Stimulated activated CD4-positive, alpha-beta T cell treated with anti-CD3 and anti-CD28 coated beads, Interleukin-4, amount 100 ng/mL, for 1 hour (primary cell): ENCODE measurements around the gene ZCCHC8.
A peak's percentile ranks its signal among the peaks of the same experiment; 100 is the strongest.
"Not testable (repeated sequence)": the region's sequence is repeated elsewhere in the genome, so short reads cannot be mapped to it uniquely, and the experiment has no call there.

Experiments used
- DNase-seq: peaks from one replicate; pipeline ENCODE4 v3.0.0-alpha.2; 2020

ZCCHC8 gene

DNA sequence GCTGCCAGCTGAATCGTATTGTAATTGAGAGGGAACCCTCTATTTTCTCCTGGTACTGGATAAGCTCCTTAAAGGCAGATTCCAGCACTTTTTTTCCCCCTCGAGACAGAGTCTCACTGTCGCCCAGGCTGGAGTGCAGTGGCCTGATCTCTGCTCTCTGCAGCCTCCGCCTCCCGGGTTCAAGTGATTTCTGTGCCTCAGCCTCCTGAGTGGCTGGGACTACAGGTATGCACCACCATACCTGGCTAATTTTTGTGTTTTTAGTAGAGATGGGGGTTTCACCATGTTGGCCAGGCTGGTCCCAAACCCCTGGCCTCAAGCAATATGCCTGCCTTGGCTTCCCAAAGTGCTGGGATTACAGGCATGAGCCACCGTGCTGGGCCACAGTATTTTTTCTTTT, 30.9 kb downstream of the ZCCHC8 start:
- not testable (repeated sequence) for DNase-seq

DNA sequence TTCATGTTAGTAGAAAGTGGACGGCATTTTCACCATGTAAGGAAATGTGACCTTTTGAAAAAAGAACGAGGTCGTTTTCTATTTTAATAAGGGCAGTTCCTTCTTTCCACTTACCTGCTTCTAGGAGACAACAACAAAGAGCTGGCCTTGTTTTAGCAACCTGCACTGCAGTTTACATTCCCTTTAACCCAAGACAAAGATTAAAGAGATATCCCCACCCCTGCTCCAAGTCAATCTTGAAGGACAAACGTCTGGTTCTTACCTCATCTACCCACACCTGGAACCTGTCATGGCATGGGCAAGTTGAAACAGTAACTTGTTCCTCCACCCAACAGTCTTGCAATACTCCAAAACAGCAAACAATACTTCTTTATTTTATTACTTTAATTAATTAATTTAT, 32.7 kb downstream of the ZCCHC8 start:
- DNase-seq = no peak

DNA sequence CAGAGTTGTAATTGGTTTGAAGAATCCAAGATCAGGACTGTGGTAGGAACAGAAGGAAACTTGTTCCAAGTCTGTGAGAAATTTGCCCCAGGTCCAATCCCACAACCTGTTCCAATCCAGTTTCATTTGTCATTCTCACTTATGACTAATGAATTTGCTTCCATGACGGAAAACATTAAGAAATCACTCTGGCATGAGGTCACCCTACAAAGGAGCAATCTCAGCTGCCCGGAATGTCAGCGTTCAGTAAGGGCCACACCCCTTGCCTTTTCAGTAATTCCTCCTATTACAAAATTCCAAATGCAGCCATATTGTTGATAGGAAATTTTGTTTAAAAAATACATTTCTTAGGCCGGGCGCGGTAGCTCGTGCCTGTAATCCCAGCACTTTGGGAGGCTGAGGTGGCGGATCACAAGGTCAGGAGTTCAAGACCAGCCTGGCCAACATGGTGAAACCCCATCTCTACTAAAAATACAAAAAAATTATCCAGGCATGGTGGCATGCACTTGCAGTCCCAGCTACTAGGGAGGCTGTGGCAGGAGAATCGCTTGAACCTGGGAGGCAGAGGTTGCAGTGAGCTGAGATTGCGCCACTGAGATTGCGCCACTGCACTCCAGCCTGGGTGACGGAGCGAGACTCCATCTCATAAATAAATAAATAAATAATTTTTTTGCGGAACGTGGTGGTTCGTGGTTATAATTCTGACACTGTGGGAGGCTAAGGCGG, 36.3 kb downstream of the ZCCHC8 start:
- not testable (repeated sequence) for DNase-seq

DNA sequence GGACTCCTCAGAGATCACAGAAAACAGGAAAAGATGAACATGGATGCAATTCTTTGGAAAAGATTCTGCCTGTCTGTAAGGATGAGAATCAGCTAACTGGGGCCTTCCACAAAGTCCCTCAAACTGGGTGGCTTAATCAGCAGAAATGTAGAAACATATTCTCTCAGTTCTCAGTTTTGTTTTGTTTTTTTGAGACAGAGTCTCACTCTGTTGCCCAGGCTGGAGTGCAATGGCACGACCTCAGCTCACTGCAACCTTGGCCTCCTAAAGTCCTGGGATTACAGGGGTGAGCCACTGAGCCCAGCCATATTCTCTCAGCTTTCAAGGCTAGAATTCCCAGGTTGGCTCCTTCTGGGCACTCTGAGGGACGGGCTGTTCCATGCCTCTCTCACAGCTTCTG, 40.1 kb downstream of the ZCCHC8 start:
- no peak for DNase-seq

DNA sequence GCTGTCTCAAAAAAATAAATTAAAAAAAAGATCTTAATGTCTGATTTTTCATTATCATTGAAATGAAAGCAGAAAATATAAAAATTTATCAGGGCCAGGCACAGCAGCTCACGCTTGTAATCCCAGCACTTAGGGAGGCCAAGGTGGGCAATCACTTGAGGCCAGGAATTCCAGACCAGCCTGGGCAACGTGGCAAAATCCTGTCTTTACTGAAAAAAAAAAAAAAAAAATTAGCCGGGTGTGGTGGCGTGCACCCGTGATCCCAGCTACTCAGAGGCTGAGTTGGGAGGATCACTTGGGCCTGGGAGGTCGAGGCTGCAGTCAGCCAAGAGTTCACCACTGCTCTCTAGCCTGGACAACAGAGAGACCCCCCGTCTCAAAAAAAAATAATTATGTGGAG, 40.7 kb downstream of the ZCCHC8 start:
- DNase-seq = no peak

DNA sequence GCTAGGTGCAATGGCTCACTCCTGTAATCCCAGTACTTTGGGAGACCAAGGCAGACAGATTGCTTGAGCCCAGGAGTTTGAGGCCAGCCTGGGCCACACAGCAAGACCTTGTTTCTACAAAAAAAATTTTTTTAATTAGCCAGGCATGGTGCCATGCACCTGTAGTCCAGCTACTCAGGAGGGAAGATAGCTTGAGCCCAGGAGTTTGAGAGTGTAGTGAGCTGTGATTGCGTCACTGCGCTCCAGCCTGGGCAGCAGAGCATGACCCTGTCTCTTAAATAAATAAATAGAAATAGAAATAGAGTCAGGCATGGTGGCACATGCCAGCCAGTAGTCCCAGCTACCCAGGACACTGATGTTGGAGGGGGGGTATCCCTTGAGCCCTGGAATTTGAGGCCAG, 41.5 kb downstream of the ZCCHC8 start:
- DNase-seq = no peak

DNA sequence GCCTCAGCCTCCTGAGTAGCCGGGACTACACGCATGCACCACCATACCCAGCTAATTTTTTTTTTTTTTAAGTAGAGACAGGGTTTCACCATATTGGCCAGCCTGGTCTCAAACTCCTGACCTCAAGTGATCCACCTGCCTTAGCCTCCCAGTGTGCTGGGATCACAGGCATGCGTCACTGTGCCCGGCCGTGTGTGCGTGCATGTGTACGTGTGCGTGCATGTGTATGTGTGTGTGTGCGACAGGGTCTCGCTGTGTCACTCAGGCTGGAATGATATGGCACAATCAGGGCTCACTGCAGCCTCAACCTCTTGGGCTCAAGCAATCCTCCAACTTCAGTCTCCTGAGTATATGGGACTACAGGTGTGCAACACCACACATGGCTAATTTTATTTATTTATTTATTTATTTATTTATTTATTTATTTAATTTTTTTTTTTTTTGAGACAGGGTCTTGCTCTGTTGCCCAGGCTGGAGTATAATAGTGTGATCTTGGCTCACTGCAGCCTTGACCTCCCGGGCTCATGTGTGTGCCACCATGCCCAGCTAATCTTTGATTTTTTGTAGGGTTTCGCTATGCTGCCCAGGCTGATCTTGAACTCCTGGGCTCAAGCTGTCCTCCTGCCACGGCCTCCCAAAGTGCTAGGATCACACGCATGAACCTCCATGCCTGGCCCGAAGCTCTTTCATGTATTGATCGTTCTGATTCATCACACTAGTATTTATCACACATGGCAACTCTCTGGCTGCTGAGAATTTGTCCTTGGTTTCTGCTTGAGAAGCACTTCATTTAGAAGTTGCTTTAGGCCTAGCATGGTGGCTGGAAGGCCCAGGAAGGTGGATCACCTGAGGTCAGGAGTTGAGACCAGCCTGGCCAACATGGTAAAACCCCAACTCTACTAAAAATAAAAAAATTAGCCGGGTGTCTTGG, 42.4 kb downstream of the ZCCHC8 start:
- no peak for DNase-seq

DNA sequence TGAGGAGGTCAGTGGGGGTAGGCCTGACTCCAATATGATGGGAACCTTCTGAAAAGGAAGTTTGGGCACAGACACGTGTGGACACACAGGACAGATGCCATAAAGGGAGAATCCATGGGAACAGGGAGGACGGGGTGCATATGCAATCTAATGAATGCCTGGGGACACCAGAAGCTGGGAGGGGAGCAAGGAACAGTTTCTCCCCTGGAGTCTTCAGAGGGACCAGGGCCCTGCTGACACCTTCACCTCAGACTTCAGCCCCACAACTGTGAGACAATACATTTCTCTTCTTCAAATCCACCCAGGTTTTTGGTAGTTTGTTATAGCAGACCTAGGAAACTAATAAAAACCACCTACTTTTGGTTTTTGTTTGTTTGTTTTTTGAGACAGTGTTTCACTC, 43.1 kb downstream of the ZCCHC8 start:
- DNase-seq = no peak

DNA sequence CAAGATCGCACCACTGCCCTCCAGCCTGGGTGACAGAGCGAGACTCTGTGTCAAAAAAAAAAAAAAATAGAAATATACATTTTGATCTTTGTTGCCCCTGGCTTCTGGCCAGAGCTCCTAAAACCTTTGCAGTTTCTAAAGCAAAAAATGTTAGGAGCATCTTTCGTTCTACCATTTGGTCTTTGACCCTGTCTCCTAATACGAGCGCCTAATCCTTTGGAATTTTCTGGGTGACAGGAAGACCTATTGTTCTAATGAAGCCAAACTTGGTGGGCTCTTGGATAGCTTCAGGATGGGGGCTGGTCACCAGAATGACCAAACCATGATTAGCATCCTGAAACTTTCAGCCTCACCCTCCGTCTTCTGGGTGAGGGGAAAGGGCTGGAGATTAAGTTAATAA, 46.0 kb downstream of the ZCCHC8 start:
- DNase-seq = no peak

DNA sequence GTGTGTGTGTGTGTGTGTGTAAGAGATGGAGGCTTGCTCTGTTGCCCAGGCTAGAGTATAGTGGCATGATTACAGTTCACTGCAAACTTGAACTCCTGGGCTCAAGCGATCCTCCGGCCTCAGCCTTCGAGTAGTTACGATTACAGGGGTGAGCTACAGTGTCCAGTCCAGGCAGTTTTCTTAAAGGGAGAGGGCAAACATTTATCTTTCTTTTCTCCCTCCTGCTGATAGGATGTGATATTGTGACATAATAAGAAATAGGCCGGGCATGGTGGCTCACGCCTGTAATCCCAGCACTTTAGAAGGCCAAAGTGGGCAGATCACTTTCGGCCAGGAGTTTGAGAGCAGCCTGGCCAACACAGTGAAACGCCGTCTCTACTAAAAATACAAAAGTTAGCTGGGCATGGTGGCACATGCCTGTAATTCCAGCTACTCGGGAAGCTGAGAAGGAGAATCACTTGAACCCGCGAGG, 46.4 kb downstream of the ZCCHC8 start:
- no peak for DNase-seq

DNA sequence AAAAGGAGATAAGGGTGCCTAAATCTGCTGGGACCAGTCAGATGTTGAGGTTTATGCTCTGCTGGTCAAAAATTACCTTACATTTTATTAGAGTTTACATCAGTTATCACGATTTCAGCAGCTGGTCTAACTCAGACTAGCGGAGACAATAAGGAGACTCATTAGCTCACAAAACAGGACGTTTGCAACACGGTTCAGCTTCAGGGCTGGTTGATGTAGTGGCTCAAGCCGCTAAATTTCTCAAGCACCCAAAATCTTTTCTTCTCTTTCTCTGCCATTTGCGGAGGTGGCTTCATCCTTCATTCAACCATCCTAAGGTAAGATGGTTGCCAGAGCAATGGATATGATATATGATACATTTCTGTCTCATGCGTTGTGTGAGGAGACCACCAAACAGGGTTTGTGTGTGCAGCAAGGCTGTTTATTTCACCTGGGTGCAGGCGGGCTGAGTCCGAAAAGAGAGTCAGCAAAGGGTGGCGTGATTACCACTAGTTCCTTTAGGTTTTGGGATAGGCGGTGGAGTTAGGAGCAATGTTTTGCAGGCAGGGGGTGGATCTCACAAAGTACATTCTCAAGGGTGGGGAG, 47.9 kb downstream of the ZCCHC8 start:
- DNase-seq = no peak

DNA sequence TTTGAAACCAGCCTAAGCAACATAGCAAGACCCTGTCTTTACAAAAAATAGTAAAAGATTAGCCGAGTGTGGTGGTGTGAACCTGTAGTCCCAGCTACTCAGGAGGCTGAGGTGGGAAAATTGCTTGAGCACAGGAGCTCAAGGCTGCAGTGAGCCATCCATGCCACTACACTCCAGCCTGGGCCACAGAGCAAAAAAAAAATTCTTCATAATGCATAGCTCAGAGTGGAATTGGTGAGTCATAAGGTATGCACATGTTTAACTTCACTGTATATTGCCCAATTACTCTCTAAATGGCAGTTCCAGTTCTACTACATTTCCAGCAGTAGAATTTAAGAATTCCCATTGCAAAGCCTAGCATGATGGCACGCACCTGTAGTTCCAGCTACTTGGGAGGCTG, 51.4 kb downstream of the ZCCHC8 start:
- DNase-seq = no peak

DNA sequence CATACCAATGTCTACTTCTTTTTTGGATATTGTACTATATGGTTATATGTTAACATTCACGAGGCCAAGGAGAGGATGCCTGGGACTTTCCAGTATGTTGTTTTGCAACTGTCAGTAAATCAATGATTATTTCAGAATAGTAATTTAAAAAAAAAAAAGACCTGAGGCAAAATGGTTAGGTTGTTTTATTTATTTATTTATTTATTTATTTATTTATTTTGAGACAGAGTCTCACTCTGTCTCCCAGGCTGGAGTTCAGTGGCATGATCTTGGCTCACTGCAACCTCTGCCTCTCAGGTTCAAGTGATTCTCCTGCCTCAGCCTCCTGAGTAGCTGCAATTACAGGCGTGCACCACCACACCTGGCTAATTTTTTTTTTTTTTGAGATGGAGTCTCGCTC, 52.9 kb downstream of the ZCCHC8 start:
- not testable (repeated sequence) for DNase-seq

DNA sequence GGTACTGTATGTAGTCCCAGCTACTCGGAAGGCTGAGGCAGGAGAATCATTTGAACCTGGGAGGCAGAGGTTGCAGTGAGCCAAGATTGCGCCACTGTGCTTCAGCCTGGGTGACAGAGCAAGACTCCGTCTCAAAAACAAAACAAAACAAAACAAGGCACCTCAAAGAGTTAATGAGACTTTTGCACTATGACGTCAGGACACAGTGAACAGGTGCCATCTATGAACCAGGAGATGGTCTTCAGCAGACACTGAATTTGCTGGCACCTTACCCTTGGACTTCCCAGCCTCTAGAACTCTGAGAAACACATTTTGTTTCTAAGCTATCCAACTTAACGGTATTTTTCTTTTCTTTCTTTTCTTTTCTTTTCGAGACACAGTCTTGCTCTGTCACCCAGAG, 54.3 kb downstream of the ZCCHC8 start:
- DNase-seq = not testable (repeated sequence)

DNA sequence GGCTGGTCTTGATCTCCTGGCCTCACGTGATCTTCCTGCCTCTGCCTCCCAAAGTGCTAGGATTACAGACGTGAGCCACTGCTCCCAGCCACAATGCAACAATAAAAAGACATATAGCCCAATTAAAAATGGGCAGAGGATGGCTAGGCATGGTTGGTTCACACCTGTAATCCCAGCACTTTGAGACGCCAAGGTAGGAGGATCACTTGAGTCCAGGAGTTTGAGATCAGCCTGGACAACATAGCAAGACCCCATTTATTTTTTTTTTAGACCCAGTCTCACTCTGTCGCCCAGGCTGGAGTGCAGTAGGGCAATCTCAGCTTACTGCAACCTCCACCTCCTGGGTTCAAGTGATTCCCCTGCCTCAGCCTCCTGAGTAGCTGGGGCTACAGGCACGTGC, 56.7 kb downstream of the ZCCHC8 start:
- not testable (repeated sequence) for DNase-seq

DNA sequence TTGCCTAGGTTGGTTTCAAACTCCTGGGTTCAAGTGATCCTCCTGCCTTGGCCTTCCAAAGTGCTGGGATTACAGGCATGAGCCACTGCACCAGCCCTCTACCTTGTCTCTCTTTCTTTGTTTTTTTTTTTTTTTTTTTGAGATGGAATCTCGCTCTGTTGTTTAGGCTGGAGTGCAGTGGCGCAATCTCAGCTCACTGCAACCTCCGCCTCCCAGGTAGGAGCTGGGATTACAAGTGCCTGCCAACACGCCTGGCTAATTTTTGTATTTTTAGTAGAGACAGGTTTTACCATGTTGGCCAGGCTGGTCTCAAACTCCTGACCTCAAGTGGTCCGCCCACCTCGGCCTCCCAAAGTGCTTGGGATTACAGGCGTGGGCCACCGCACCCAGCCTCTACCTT, 61.9 kb downstream of the ZCCHC8 start:
- DNase-seq = not testable (repeated sequence)

DNA sequence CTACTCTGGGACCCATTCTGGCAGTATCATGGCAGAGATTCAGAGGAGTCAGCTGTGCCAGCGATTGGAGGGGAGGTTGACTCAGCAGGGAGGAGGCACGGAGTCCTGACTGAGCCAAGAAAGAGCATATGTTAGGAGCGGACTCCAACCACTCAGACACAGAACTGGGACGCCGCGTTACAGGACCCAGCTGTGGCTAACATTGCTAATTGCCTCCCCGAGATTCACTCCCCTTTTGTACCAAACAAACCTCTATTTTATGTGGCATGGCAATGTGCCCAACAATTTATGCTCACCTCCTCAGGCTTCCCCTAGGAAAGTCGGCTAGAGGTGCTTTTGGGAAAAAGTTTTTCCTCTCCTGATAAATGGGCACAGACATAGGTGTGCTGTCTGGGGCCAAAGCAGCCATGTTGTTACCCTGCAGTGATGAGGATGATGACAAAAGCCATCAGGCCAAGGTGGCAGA, 63.0 kb downstream of the ZCCHC8 start:
- DNase-seq = no peak

DNA sequence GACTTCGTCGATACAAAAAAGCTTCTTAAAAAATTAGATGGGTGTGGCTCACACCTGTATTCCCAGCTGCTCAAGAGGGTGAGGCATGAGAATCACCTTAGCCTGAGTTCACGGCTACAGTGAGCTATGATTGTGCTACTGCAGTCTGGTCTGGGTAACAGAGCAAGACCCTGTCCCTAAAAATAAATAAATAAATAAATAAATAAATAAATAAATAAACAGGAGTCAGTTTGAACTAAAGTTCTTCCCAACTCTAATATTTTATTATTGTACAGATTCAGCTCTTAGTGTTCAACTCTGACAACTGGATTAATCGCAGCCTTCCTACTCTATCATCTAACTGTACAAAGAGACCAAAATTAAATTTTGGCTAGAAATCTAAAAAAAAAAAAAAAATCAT, 65.5 kb downstream of the ZCCHC8 start:
- no peak for DNase-seq

DNA sequence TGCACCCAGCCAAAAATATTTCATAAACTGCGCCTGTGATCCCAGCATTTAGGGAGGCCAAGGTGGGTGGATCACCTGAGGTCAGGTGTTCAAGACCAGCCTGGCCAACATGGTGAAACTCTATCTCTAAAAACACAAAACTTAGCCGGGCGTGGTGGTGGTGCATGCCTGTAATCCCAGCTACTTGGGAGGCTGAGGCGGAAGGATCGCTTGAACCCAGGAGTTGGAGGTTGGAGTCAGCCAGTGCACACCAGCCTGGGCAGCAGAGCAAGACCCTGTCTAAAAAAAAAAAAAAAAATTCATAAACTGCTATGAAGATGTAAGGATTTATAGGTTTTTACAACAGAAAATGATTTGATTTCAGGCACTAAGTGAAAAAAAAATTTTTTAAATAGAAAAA, 71.7 kb downstream of the ZCCHC8 start:
- DNase-seq = not testable (repeated sequence)

DNA sequence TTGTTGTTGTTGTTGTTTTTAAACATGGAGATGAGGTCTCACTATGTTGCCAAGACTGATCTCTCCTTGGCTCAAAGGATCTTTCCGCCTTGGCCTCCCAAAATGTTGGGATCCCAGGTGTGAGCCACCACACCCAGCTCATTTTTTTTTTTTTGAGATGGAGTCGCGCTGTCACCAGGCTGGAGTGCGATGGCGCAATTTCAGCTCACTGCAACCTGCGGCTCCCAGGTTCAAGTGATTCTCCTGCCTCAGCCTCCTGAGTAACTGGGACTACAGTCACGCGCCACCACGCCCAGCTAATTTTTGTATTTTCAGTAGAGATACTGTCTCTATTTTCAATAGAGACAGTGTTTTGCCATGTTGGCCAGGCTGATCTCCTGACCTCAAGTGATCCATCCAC, 73.3 kb downstream of the ZCCHC8 start:
- DNase-seq = no peak

DNA sequence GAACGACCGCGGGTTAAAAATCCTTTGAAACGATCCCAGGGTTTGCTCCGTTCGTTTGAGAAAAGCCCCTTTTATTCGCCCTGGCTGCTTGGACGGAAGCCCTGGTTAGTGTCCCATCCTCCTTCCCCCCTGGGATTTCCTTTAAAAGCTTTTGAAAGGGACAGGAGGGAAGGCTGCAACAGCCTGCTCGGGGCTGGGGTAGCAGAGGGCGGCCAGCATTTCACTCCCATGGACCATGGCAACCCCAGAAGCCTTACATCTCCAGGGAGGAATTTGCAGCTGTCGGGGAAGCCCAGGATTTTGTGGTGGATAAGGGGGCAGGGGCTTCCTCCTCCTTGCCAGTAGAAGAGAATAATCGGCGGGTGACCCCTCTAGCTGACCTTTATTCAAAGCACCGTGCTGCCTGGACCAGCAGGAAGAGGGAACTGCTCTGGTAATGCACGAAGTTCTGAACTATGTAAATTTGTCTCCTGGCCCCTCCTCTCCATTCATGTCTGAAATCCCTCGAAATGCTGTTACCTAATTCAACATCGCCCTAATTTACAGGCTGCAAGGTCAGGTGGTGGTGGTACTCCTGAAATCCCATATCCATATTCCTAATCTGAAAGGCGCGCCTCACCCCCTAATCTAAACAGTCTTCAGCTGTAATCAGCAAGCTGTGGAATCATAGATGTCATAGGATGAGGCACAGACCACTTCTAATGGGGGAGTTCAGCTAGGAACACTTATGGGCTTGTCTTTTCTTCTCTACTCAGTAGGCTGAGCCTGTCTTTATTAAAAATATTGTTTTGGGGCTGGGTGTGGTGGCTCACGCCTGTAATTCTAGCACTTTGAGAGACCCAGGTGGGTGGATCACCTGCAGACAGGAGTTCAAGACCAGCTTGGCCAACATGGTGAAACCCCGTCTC, 77.2 kb downstream of the ZCCHC8 start:
- peak; percentile 4 for DNase-seq

DNA sequence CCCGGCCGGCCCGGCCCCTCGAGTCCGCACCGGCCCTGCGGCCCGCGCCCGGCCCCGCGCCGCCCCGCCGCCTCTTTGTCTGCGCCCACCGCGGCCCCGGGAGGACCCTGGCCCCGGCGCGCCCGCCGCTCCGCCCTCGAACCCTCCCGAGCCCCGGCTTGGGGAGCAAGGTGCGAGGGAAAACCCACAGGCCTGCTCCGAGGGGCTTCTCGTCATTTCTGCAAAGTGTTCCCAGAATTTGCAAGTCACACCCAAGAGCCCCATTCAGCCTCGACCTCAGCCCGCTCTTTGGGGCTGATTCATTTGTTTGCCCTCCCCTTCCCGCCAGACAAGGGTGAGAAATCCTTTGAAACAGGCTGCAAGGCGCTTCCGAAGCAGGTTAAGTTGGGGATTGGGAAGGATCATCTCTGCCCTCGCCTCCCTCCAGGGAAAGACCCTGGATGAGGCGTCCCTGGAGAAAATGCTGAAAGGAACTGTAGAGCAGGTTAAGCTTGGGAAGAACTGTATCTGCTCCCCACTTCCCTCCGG, 77.9 kb downstream of the ZCCHC8 start:
- peak; percentile 45 for DNase-seq
